Panc1 (cell line): ENCODE results near the gene NLRP9. TPM values are rescaled to one million over a fixed set of nuclear protein-coding genes. Genes with fewer than 3 reads are reported as not detected.

Experiments
- ATAC-seq: fragments of 200-7000 bp; cut with Tn5 transposase; 2 replicates; pipeline ENCODE4 v1.9.1; 2020; ENCODE audit warnings: mild to moderate bottlenecking, moderate library complexity
- BruUV-seq: library from RNA; stranded (reverse); fragments of 400-500 nt; replicated peaks from 2 replicates; lab custom pipeline; 2021; lab: Mats Ljungman, UMichigan
- CTCF ChIA-PET: fragments of 300-600 bp; sonication (Branson Sonifier 250); formaldehyde crosslinking; loops from one replicate; lab custom pipeline; 2022; ENCODE audit warnings: antibody characterized with exemption; lab: Charles Lee
- POLR2A ChIA-PET: fragments of 300-600 bp; sonication (Branson Sonifier 250); formaldehyde crosslinking; loops from one replicate; lab custom pipeline; 2022; ENCODE audit warnings: antibody characterized with exemption; lab: Charles Lee
- DNase-seq: peaks from one replicate; pipeline ENCODE4 v3.0.0-alpha.2; 2010; ENCODE audit warnings: low read depth, low spot score
- H3K27ac ChIP-seq: 2 replicates; pipeline ENCODE4 v1.5.1; 2011; ENCODE audit warnings: mild to moderate bottlenecking, low read length, inconsistent platforms
- H3K27me3 ChIP-seq: fragments of 200-500 bp; sonication (Bioruptor generic); 2 replicates; pipeline ENCODE4 v1.6.0; 2014; ENCODE audit warnings: low read length, inconsistent platforms; ENCODE audit not compliant: control insufficient read depth, insufficient read depth
- H3K36me3 ChIP-seq: fragments of 200-500 bp; sonication (Bioruptor generic); 2 replicates; pipeline ENCODE4 v1.5.1; 2014; ENCODE audit warnings: inconsistent platforms, mild to moderate bottlenecking, low read length, moderate library complexity; ENCODE audit not compliant: control insufficient read depth, insufficient read depth
- H3K4me1 ChIP-seq: 2 replicates; pipeline ENCODE4 v1.5.1; 2011; ENCODE audit warnings: inconsistent platforms, mild to moderate bottlenecking, low read length, moderate library complexity; ENCODE audit not compliant: control insufficient read depth, insufficient read depth
- H3K4me3 ChIP-seq, 2 experiments: 2 replicates each; pipeline ENCODE4 v1.5.1; 2011 to 2012; ENCODE audit warnings: low read depth in 2 of 2, low read length in 2 of 2, mild to moderate bottlenecking in 2 of 2, inconsistent platforms in 1 of 2, moderate library complexity in 1 of 2
- H3K9me3 ChIP-seq: fragments of 200-500 bp; sonication (Bioruptor generic); 2 replicates; pipeline ENCODE4 v1.5.1; 2014; ENCODE audit warnings: low read depth, mild to moderate bottlenecking, inconsistent platforms, low read length, moderate library complexity; ENCODE audit not compliant: control insufficient read depth, insufficient read depth
- CTCF ChIP-seq: fragments of 450-650 bp; IDR thresholded peaks from 2 replicates; pipeline ENCODE4 v1.5.1; 2017; ENCODE audit warnings: mild to moderate bottlenecking
- POLR2AphosphoS5 ChIP-seq: IDR thresholded peaks from 2 replicates; pipeline ENCODE4 v1.6.1; 2012; ENCODE audit warnings: mild to moderate bottlenecking, low read depth, low read length, moderate library complexity
- REST ChIP-seq, 2 experiments: IDR thresholded peaks; 2 replicates each; pipeline ENCODE4 v1.6.1; 2011 to 2012; ENCODE audit warnings: low read depth in 2 of 2, control low read depth in 1 of 2, low read length in 1 of 2, mild to moderate bottlenecking in 1 of 2, moderate library complexity in 1 of 2; ENCODE audit not compliant: insufficient read depth in 1 of 2
- SIN3A ChIP-seq: IDR thresholded peaks from 2 replicates; pipeline ENCODE4 v1.6.1; 2012; ENCODE audit warnings: low read depth, mild to moderate bottlenecking, low read length, moderate library complexity, borderline replicate concordance; ENCODE audit not compliant: insufficient read depth
- TCF7L2 ChIP-seq: IDR thresholded peaks from 2 replicates; pipeline ENCODE4 v1.6.1; 2011; ENCODE audit warnings: mild to moderate bottlenecking, low read depth, low read length, inconsistent platforms
- in situ Hi-C: cut with HindIII; loops from 2 replicates; pipeline ENCODE4 v1.10.0; 2016; ENCODE audit warnings: low sequenced_read_pairs, low pct_unique_long_range_greater_than_20kb
- intact Hi-C: fragments of 100-400 bp; cut with micrococcal nuclease; formaldehyde crosslinking; loops from one replicate; pipeline ENCODE4 v1.10.0; 2022; ENCODE audit not compliant: unreplicated experiment
- total RNA-seq: library from RNA; stranded (reverse); gene quantifications from one replicate; pipeline ENCODE4 v1.2.1, GENCODE V29; 2021; ENCODE audit not compliant: unreplicated experiment

The NLRP9 gene
- total RNA-seq, 1 experiment from 2014 or later = not detected

GRCh38 chr19:55660991-55661390, 77.2 kb downstream of the NLRP9 start:
- H3K27ac ChIP-seq = peak overlapping the region; percentile 55; the same call in 1 of the 2 replicates
- in situ Hi-C loops = no loop called here
- H3K4me1 ChIP-seq = peaks cover 36% of the 10 kb centered on the region
- H3K9me3 ChIP-seq = no peaks in the 10 kb centered on the region
- peaks cover 42% of the 10 kb centered on the region for H3K36me3 ChIP-seq
- no peaks in the 10 kb centered on the region for H3K27me3 ChIP-seq
- TF ChIP-seq CTCF (no peak), REST (IDR thresholded peaks at IDR 0.05; ENCODE audit: insufficient read depth in 1 of 2, low read depth in 2 of 2, low read length in 1 of 2) (no peak), SIN3A (no peak), TCF7L2 (no peak), POLR2AphosphoS5 (no peak)
- intact Hi-C loops = no loop called here
- BruUV-seq = no TSS peak
- ChIA-PET POLR2A (no interaction called here), CTCF (no interaction called here)
- DNase-seq (no peak), ATAC-seq (no peak)
- H3K4me3 ChIP-seq = no peak overlapping the region

- Histone ChIP-seq H3K9me3 (no peaks in the 10 kb centered on the region), H3K36me3 (peaks cover 46% of the 10 kb centered on the region), H3K27me3 (no peaks in the 10 kb centered on the region), H3K4me3 (no peak overlapping the region), H3K4me1 (peaks cover 36% of the 10 kb centered on the region), H3K27ac (peak overlapping the region; percentile 55)
- ChIA-PET POLR2A (no interaction called here), CTCF (no interaction called here)
- no TSS peak for BruUV-seq
- ATAC-seq (no peak), DNase-seq (no peak)
- TF ChIP-seq CTCF = no peak
- TF ChIP-seq TCF7L2 = no peak
- TF ChIP-seq REST (IDR thresholded peaks at IDR 0.05; ENCODE audit: insufficient read depth in 1 of 2, low read depth in 2 of 2, low read length in 1 of 2) = no peak
- no peak for TF ChIP-seq POLR2AphosphoS5
- no peak for TF ChIP-seq SIN3A
- in situ Hi-C loops (no loop called here), intact Hi-C loops (no loop called here)
Measured at GRCh38 chr19:55660404-55660803, 77.8 kb downstream of the NLRP9 start.
